MCF 10A (cell line): ENCODE data around the gene ANKZF1. TPM values are rescaled to one million over a fixed set of nuclear protein-coding genes. Genes with fewer than 3 reads are reported as not detected.

Experiments
- BruUV-seq: library from RNA; stranded (reverse); fragments of 400-500 nt; replicated peaks from 2 replicates; lab custom pipeline; 2021; lab: Mats Ljungman, UMichigan
- CTCF ChIA-PET: fragments of 300-600 bp; sonication (Branson Sonifier 250); formaldehyde crosslinking; extraction: SDS; loops from one replicate; lab custom pipeline; 2021; ENCODE audit warnings: antibody characterized with exemption, inconsistent platforms; lab: Yijun Ruan, JAX
- POLR2A ChIA-PET: fragments of 300-600, 350-650 bp; sonication (Branson Sonifier 250); formaldehyde crosslinking; extraction: SDS; loops from one replicate; lab custom pipeline; 2020; ENCODE audit warnings: antibody characterized with exemption, inconsistent platforms; lab: Yijun Ruan, JAX
- DNase-seq: peaks from one replicate; pipeline ENCODE4 v3.0.0-alpha.2; 2018; ENCODE audit not compliant: unreplicated experiment
- H3K27ac Mint-ChIP-seq: one replicate; pipeline ENCODE4 v1.8.0; 2022; ENCODE audit warnings: mild to moderate bottlenecking, low read depth, mixed read lengths; ENCODE audit not compliant: unreplicated experiment
- H3K27me3 Mint-ChIP-seq: one replicate; pipeline ENCODE4 v1.8.0; 2022; ENCODE audit warnings: mixed read lengths; ENCODE audit not compliant: insufficient read depth, unreplicated experiment
- H3K36me3 Mint-ChIP-seq: one replicate; pipeline ENCODE4 v1.8.0; 2022; ENCODE audit warnings: mild to moderate bottlenecking, moderate library complexity, mixed read lengths; ENCODE audit not compliant: insufficient read depth, unreplicated experiment
- H3K4me1 Mint-ChIP-seq: one replicate; pipeline ENCODE4 v1.8.0; 2022; ENCODE audit warnings: mixed read lengths; ENCODE audit not compliant: insufficient read depth, unreplicated experiment
- H3K4me3 Mint-ChIP-seq: one replicate; pipeline ENCODE4 v1.8.0; 2022; ENCODE audit warnings: mild to moderate bottlenecking, moderate library complexity, mixed read lengths; ENCODE audit not compliant: unreplicated experiment
- H3K9me3 Mint-ChIP-seq: one replicate; pipeline ENCODE4 v1.8.0; 2022; ENCODE audit warnings: mixed read lengths; ENCODE audit not compliant: unreplicated experiment
- CTCF ChIP-seq: fragments of 200-600 bp; IDR thresholded peaks from one replicate; pipeline ENCODE4 v1.8.0; 2022; ENCODE audit warnings: antibody characterized with exemption, mild to moderate bottlenecking; ENCODE audit not compliant: unreplicated experiment
- intact Hi-C: fragments of 100-400 bp; cut with micrococcal nuclease; formaldehyde crosslinking; loops from 2 replicates; pipeline ENCODE4 v1.14.1; 2022
- total RNA-seq: library from RNA; stranded (reverse); gene quantifications from 2 replicates; pipeline ENCODE4 v1.2.3, GENCODE V29; 2022

ANKZF1 gene
- total RNA-seq, 1 experiment from 2014 or later, result 45.6 TPM

- TF ChIP-seq CTCF, result no peak
- intact Hi-C loops, result no loop called here
- ChIA-PET POLR2A (interaction anchor here (0.5 to 14.1 kb wide), 18 partner anchors 10 to 1031 kb away, joined by 3 to 401 read pairs (median 6); partner anchors contain the start of genes ABCB6, ANKZF1, ATG9A and CNPPD1), CTCF (interaction anchor here (1.0 to 10.3 kb wide), 9 partner anchors 12 to 90 kb away, joined by 3 to 123 read pairs (median 4); partner anchors contain the start of genes ANKZF1, ATG9A, CNPPD1 and DNAJB2)
- H3K27me3 Mint-ChIP-seq, result no peaks in the 10 kb centered on the region
- DNase-seq, result no peak
- no TSS peak for BruUV-seq
- H3K9me3 Mint-ChIP-seq, result no peaks in the 10 kb centered on the region
- peaks cover 64% of the 10 kb centered on the region for H3K36me3 Mint-ChIP-seq
- H3K27ac Mint-ChIP-seq, result peak overlapping the region; percentile 86
- peaks cover 42% of the 10 kb centered on the region for H3K4me1 Mint-ChIP-seq
- peak overlapping the region; percentile 64 for H3K4me3 Mint-ChIP-seq
Observed at GRCh38 chr2:219250049-219250781, 20.6 kb downstream of the ANKZF1 start.

GRCh38 chr2:219251656-219252055, 22.1 kb downstream of the ANKZF1 start:
- Mint-ChIP-seq H3K27me3 (no peaks in the 10 kb centered on the region), H3K9me3 (no peaks in the 10 kb centered on the region), H3K4me1 (peaks cover 42% of the 10 kb centered on the region), H3K27ac (peak overlapping the region; percentile 51), H3K36me3 (peaks cover 56% of the 10 kb centered on the region), H3K4me3 (peak overlapping the region; percentile 91)
- DNase-seq, result no peak
- BruUV-seq, result no TSS peak
- ChIA-PET POLR2A (interaction anchor here (0.9 to 14.1 kb wide), 10 partner anchors 18 to 75 kb away, joined by 3 to 401 read pairs (median 24); partner anchors contain the start of genes ABCB6, ANKZF1, ATG9A and CNPPD1), CTCF (interaction anchor here (0.6 to 10.3 kb wide), 8 partner anchors 22 to 81 kb away, joined by 3 to 123 read pairs (median 4); no protein-coding TSS in a partner anchor)
- no peak for TF ChIP-seq CTCF
- intact Hi-C loops, result loop anchor here (2.0 kb wide), 2 partner anchors 33 to 75 kb away; partner anchors contain the start of genes ABCB6 and CNPPD1

- peak; percentile 77 for DNase-seq
- ChIA-PET CTCF (interaction anchor here (0.6 to 10.3 kb wide), 9 partner anchors 22 to 95 kb away, joined by 3 to 123 read pairs (median 3); no protein-coding TSS in a partner anchor), POLR2A (interaction anchor here (0.9 to 14.1 kb wide), 11 partner anchors 18 to 93 kb away, joined by 3 to 401 read pairs (median 21); partner anchors contain the start of genes ABCB6, ANKZF1, ATG9A and CNPPD1)
- BruUV-seq, result no TSS peak
- Mint-ChIP-seq H3K36me3 (peaks cover 52% of the 10 kb centered on the region), H3K27me3 (no peaks in the 10 kb centered on the region), H3K4me3 (peak overlapping the region; percentile 91), H3K27ac (peak overlapping the region; percentile 51), H3K9me3 (no peaks in the 10 kb centered on the region), H3K4me1 (peaks cover 42% of the 10 kb centered on the region)
- no peak for TF ChIP-seq CTCF
- intact Hi-C loops, result loop anchor here (2.0 kb wide), 2 partner anchors 33 to 75 kb away; partner anchors contain the start of genes ABCB6 and CNPPD1
Observed at GRCh38 chr2:219252084-219252483, 22.5 kb downstream of the ANKZF1 start.

GRCh38 chr2:219252570-219252899, 22.9 kb downstream of the ANKZF1 start:
- peak; percentile 45 for DNase-seq
- intact Hi-C loops, result loop anchor here (2.0 kb wide), 2 partner anchors 34 to 76 kb away; partner anchors contain the start of genes ABCB6 and CNPPD1
- CTCF ChIA-PET, result interaction anchor here (0.6 to 10.3 kb wide), 7 partner anchors 22 to 271 kb away, joined by 3 to 123 read pairs (median 4); no protein-coding TSS in a partner anchor
- no TSS peak for BruUV-seq
- POLR2A ChIA-PET, result interaction anchor here (0.6 to 14.1 kb wide), 16 partner anchors 7 to 558 kb away, joined by 3 to 401 read pairs (median 15); partner anchors contain the start of genes ABCB6, ANKZF1, ATG9A and CNPPD1
- no peak for TF ChIP-seq CTCF
- Mint-ChIP-seq H3K27ac (peak overlapping the region; percentile 51), H3K36me3 (peaks cover 48% of the 10 kb centered on the region), H3K27me3 (no peaks in the 10 kb centered on the region), H3K4me1 (peaks cover 42% of the 10 kb centered on the region), H3K4me3 (peak overlapping the region; percentile 91), H3K9me3 (no peaks in the 10 kb centered on the region)
